Cerebellar nuclear complex (tissue), 1 donor: ENCODE measurements around the gene SYT9.

Experiments used
- DNase-seq, 2 experiments: peaks; one replicate each; lab custom pipeline; 2025; lab: John Stamatoyannopoulos, UW

Gene SYT9, protein sequence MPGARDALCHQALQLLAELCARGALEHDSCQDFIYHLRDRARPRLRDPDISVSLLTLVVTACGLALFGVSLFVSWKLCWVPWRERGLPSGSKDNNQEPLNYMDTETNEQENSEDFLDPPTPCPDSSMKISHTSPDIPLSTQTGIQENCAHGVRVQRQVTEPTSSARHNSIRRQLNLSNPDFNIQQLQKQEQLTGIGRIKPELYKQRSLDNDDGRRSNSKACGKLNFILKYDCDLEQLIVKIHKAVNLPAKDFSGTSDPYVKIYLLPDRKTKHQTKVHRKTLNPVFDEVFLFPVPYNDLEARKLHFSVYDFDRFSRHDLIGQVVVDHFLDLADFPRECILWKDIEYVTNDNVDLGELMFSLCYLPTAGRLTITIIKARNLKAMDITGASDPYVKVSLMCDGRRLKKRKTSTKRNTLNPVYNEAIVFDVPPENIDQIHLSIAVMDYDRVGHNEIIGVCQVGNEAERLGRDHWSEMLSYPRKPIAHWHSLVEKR

DNA sequence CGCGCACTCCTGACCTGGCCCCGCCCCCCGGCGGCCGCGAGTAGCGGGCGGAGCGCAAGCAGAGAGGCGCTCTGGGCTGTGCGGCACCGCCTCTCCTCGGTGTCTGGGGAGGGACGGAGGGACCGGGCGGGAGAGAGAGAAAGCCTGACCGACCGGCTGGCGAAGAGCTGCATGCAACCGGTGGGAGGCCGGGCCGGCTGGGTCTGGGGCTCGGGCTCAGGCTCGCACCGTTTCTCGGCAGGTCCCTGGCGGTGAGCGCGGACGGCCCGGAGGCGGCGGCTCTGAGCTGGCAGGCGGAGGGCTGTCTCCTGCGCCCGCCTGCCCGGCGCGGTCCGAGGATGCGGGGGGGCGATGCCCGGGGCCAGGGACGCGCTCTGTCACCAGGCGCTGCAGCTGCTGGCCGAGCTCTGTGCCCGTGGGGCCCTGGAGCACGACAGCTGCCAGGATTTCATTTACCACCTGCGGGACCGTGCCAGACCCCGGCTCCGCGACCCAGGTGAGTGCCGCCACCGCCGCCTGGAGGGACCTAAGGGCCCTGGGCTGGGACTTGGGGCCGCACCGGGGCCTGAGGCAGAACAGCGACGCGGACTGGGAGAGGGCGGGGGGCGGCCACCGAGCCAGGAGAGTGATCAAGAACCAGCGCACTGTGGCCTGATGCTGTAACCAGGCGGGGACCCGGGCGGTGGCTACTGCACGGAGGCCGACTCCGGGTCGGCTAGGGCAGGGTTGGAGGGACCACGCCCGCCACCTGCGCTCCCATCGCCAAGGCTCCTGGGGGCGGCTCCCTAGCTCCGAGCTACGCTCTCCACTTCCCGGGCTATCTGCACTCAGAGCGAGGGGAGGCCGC, at the start of gene SYT9:
Gene SYT9, plus strand, starts transcription at position 69 of the 847 bp plus-strand sequence. Its CDS starts 283 bp downstream, at position 352.
- peak in 1 of 2 experiments; percentile 27 for DNase-seq

DNA sequence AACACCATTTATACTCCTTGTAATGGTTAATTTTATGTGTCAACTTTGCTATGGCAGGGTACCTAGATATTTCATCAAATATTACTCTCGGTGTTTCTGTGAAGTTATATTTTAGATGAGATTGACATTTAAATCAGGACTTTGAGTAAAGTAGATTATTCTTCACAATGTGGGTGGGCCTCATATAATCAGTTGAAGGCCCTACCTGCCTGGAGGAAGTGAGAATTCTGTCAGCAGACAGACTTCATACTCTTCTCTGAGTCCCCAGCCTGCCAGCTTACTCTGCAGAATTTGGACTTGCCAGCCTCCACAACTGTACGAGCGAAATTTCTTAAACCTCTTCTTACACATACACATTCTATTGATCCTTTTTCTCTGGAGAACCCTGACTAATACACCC, 49.3 kb upstream of the SYT9 start:
- DNase-seq, result no peak

GRCh38 chr11:7204778-7205177, 46.9 kb upstream of the SYT9 start:
- no peak for DNase-seq

DNA sequence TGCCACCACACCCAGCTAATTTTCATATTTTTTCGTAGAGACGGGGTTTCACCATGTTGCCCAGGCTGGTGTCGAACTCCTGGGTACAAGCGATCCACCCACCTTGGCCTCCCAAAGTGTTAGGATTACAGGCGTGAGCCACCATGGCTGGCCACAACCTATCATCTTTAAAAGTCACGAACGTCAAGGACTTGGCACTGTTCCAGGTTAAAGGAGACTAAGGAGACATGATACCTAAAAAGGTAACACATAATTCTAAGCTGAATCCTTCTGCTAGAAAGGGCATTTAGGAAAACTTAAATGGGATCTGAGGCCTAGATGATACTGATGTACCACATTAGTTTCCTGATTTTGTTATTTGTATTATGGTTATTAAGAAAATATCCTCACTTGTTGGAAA, 43.3 kb upstream of the SYT9 start:
- no peak for DNase-seq

DNA sequence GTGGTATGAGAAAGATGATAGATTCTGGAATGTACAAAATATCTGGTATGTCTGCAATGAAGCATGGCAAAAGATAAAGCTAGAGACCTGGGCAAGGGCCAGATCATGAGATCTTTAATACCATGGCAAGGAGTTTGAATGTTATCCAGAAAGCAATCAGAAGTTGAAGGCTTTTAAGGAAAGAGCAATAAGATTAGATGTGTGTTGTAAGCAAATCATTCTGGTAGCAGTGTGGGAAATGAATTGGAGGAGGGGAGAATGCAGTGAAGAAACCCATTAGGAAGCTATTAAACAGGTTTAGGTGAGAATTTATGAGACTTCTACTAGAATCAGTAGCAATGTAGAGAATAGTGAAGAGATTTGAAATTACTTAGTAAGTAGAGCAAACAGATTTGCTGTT, 32.2 kb upstream of the SYT9 start:
- no peak for DNase-seq

- no peak for DNase-seq
These were observed 31.1 kb upstream of the SYT9 start for GRCh38 chr11:7220636-7221035.

- no peak for DNase-seq
These were observed 29.1 kb upstream of the SYT9 start for GRCh38 chr11:7222619-7223018.

DNA sequence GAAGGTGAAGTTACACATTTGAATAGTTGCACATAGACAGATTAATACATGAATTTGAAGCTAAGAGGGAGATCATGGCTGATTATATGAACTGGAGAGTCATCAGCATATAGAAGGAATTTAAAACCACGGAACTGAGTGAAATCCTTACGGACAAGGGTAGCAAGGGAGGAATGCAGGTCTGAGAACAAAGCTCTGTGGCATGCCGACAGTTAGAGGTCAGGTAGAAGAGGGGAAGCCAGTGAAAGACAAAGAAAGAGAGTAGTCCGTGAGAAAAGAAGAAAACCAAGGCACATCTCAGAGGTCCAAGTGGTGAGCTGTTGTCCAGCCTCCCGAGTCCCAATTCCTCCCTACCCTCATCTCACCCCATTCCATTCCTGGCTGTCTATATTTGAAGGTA, 11.8 kb upstream of the SYT9 start:
- DNase-seq, result no peak

DNA sequence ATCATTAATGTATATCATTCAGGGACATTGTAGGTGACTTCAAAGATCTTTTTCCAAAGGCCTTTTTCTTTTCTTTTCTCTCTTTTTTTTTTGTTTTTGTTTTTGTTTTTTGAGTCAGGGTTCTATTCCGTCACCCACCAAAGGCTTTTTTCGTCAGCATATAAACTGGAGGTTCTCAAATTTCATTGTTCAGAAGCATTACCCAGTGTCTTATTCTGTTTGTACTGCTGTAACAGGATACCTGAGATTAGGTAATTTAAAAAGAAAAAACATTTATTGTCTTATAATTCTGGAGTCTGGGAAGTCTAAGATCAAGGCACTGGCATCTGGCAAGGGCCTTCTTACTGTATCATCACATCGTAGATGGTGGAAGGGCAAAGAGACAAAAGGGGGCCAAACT, 6.4 kb upstream of the SYT9 start:
- DNase-seq, result no peak

DNA sequence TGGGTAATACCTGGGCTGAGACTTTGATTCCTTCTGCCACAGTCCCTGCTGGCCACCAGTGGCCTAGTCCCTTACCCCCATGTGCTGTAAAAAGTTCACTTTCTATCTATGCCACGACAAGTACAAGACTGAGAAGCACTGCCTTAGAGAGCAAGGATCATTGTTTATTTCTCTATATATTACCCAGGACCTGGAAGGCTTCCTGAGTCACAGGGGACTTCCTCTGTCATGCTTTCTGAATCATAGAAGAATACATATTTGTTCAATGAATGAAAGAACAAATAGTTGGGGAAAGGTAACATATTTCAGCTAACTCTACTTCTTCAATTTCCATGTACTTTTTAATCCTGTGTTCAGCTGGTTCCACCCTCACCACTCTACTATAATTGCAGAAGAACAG, 5.5 kb upstream of the SYT9 start:
- DNase-seq, result no peak

DNA sequence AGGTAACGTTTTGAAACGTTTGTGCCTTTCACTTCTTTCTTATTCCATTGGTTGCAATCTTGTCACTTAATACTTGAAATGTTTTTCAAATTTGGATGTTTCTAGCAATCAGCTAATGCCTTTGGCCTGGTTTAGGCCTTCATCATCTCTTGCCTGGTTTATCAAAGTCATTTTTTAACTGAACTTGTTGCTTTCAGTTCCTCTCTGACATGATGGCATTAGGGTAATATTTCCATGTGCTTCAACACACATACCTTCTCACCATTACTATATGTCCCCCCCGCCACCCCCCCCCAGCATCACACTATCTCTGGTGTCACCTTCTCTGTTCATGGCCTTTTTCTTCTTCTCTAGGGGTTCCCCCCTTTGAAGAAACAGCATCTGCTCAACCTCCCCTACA, 1.5 kb upstream of the SYT9 start:
- no peak for DNase-seq

DNA sequence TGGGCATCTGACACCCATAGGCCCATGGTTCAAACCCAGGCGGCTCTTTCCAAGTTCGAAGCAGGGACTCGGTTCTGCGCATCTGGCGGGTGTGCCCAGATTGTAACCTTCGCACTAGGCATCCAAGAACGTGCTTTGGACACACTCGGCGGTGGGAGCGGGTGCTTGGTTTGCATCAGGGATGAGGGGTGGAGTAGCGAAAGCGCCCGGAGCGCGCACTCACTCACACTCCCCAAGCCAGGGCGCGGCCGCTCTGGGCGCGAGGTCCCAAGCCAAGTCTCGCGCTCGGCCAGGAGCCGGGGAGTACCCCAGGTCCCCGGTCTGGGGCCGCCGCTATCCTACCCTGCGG, 243 bp upstream of the SYT9 start:
- DNase-seq, result no peak

GRCh38 chr11:7252683-7253213, 1.0 kb downstream of the SYT9 start:
- DNase-seq, result no peak

GRCh38 chr11:7253800-7254199, 2.1 kb downstream of the SYT9 start:
- no peak for DNase-seq

DNA sequence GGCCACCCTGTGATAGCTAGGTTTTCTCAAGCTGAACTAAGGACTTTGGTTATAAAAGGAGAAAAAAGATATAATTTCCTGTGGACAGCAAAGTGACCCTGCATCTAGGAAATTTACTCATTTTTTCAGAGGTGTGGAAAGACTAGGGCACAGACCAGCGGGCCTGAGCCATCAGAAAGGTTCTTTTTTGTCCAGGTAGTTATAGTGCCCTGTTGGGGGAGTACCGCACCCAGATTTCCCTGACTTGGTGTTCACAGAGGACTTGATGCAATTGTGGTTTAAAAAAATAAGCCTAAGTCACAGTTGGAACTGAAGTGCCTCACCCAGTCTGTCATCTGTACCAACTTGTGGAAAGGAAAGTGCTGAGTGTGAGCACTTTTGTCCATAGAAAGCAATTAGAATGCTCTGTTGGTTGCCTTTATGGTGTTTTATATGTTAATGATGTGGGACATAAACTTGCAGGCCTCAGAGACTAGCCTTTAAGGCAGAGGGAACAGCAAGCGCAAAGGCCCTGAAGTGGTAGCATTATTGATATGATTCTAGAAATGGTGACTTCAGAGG, 3.1 kb downstream of the SYT9 start:
- no peak for DNase-seq

- no peak for DNase-seq
These were observed 5.2 kb downstream of the SYT9 start for GRCh38 chr11:7256943-7257342.

GRCh38 chr11:7257724-7258123, 6.0 kb downstream of the SYT9 start:
- no peak for DNase-seq

- DNase-seq, result no peak
These were observed 9.9 kb downstream of the SYT9 start for GRCh38 chr11:7261578-7261977.

GRCh38 chr11:7262672-7263071, 11.0 kb downstream of the SYT9 start:
- DNase-seq, result no peak

DNA sequence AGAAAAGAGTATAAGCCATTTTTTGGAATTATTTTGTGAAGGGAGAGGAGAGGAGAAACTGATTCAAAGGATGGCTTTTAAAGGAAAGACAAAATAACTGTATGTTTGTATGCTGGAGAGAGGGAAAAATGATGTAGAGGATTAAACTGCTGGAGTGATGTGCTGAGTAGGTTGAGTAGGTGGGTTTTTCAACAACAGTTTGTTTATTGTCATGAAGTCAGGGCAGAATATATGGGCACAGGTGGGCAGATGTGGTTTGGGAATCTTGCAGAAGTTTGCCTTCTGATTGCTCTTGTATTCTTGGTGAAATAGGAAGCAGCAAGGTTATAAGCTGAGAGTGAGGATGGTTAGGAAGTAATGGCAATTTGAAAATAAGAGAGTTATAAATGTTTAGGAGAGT, 12.1 kb downstream of the SYT9 start:
- DNase-seq, result no peak

DNA sequence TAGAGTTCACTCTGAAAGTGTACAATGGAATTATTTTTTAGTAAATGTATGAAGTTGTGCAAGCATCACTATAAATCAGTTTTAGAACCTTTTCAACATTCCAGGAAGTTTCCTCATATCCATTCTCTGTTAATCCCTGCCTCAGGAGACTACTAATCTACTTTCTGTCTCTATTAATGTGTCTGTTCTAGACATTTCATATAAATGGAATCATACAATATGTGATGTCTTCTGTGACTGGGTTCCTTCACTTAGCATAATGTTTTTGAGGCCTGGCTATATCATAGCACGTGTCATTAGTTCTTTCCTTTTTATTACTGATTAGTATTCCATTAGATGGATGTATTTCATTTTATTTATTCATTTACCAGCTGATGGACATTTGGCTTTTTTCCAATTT, 17.1 kb downstream of the SYT9 start:
- no peak for DNase-seq

DNA sequence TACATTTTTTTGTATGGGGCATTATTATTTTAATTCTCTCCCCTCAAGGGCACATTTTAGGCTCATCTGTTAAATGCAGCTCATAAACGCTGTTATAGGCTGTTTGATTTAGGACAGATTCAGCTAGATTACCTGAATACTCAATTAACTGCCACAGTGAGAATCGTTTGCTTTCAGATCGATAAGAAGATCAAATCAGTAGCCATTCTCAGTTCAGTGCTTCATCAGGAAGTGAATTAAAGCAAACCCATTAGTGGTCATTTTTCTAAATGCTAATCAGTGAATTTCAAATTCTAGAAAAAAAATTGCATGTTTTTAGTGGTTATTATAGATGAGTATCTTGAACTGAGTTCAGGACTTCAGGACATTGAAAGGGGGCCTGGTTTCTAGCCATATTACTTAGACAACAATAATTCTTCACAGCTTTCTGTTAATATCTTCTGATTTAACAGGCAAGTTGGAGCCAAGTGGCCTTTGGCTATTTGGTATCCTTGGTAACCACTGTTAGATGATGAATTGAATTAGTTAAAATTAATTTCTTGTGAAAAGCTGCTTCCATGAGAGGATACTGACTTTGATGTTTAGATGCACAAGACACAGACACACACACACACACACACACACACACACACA, 18.6 kb downstream of the SYT9 start:
- no peak for DNase-seq
